MM.1S (cell line): ENCODE data around the gene FIBCD1.

ENCODE experiments used
- DNase-seq: peaks from one replicate; pipeline ENCODE4 v3.0.0-alpha.2; 2015
- H2AFZ ChIP-seq: fragments of 300-600 bp; sonication (generic); 2 replicates; pipeline ENCODE4 v1.6.0; 2016; ENCODE audit warnings: antibody characterized with exemption, low read length
- H3F3A ChIP-seq: fragments of 300-600 bp; sonication (generic); 2 replicates; pipeline ENCODE4 v1.6.1; 2016; ENCODE audit warnings: mild to moderate bottlenecking, antibody characterized with exemption, low read length, moderate library complexity, mixed read lengths; ENCODE audit not compliant: insufficient read depth
- H3K27ac ChIP-seq: fragments of 300-600 bp; sonication (generic); 2 replicates; pipeline ENCODE4 v1.5.1; 2016; ENCODE audit warnings: mild to moderate bottlenecking, low read length
- H3K27me3 ChIP-seq: fragments of 300-600 bp; sonication (generic); replicated peaks from 2 replicates; pipeline ENCODE4 v1.6.0; 2016; ENCODE audit warnings: low read length; ENCODE audit not compliant: insufficient read depth
- H3K36me3 ChIP-seq: fragments of 300-600 bp; sonication (generic); replicated peaks from 2 replicates; pipeline ENCODE4 v1.6.1; 2016; ENCODE audit warnings: mild to moderate bottlenecking, low read length, mixed read lengths; ENCODE audit not compliant: insufficient read depth
- H3K4me1 ChIP-seq: fragments of 300-600 bp; sonication (generic); 2 replicates; pipeline ENCODE4 v1.6.1; 2016; ENCODE audit warnings: low read length, mixed read lengths
- H3K4me2 ChIP-seq: fragments of 300-600 bp; sonication (generic); 2 replicates; pipeline ENCODE4 v1.6.0; 2016; ENCODE audit warnings: low read depth, low read length
- H3K4me3 ChIP-seq: fragments of 300-600 bp; sonication (generic); 2 replicates; pipeline ENCODE4 v1.5.1; 2016; ENCODE audit warnings: low read length, mixed read lengths
- H3K79me2 ChIP-seq: fragments of 300-600 bp; sonication (generic); 2 replicates; pipeline ENCODE4 v1.6.1; 2016; ENCODE audit warnings: mixed run types, low read length, mixed read lengths
- H3K9ac ChIP-seq: fragments of 300-600 bp; sonication (generic); 2 replicates; pipeline ENCODE4 v1.6.1; 2016; ENCODE audit warnings: low read length, mixed read lengths
- H3K9me2 ChIP-seq: fragments of 300-600 bp; sonication (generic); replicated peaks from 2 replicates; pipeline ENCODE4 v1.6.1; 2016; ENCODE audit warnings: mild to moderate bottlenecking, low read length, mixed read lengths; ENCODE audit not compliant: insufficient read depth
- H3K9me3 ChIP-seq: fragments of 300-600 bp; sonication (generic); replicated peaks from 2 replicates; pipeline ENCODE4 v1.6.1; 2016; ENCODE audit warnings: mild to moderate bottlenecking, low read length, mixed read lengths; ENCODE audit not compliant: insufficient read depth
- H4K20me1 ChIP-seq: fragments of 300-600 bp; sonication (generic); 2 replicates; pipeline ENCODE4 v1.6.1; 2016; ENCODE audit warnings: mild to moderate bottlenecking, low read length, moderate library complexity, mixed read lengths; ENCODE audit not compliant: insufficient read depth
- CTCF ChIP-seq: fragments of 300-600 bp; sonication (generic); IDR thresholded peaks from 2 replicates; pipeline ENCODE4 v1.5.1; 2016; ENCODE audit warnings: antibody characterized with exemption, low read length, mixed read lengths
- EZH2 ChIP-seq: fragments of 300-600 bp; sonication (generic); optimal IDR thresholded peaks from 2 replicates; pipeline ENCODE3; 2017; ENCODE audit warnings: low read depth, mild to moderate bottlenecking, antibody characterized with exemption, low read length, mixed read lengths
- EZH2phosphoT487 ChIP-seq: fragments of 300-600 bp; sonication (generic); IDR thresholded peaks from 2 replicates; pipeline ENCODE4 v1.6.1; 2018; ENCODE audit warnings: antibody characterized with exemption, low read length

The FIBCD1 gene

DNA sequence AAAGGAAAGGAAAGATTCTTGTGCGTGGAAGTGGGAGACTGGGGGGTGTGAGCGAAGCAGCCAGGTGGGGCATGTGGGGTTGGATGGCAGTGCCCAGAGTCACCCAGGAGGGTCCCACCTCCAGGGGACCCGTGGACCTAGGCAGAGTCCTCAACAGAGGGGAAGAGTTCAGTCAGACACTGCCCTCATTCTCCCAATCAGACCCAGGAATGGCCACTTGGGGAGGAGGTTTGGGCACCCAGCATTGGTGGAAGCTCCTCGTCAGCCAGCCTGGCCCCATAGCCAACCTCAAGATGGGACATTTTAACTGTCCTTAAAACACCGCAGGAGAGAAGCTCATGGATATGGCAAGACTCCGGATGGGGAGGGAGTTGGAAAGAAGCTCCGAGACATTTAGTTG is 48.0 kb upstream of the FIBCD1 start:
- TF ChIP-seq EZH2 (no peak), CTCF (no peak), EZH2phosphoT487 (no peak)
- H3K27me3 ChIP-seq = peaks cover 100% of the 10 kb centered on the region
- no peak overlapping the region for H3K9ac ChIP-seq
- no peaks in the 10 kb centered on the region for H3K36me3 ChIP-seq
- no peaks in the 10 kb centered on the region for H3F3A ChIP-seq
- H3K79me2 ChIP-seq = no peaks in the 10 kb centered on the region
- no peak for DNase-seq
- H3K9me3 ChIP-seq = no peaks in the 10 kb centered on the region
- H3K4me3 ChIP-seq = no peak overlapping the region
- H3K4me1 ChIP-seq = no peaks in the 10 kb centered on the region
- no peak overlapping the region for H3K4me2 ChIP-seq
- no peaks in the 10 kb centered on the region for H3K9me2 ChIP-seq
- H4K20me1 ChIP-seq = no peaks in the 10 kb centered on the region
- no peak overlapping the region for H2AFZ ChIP-seq
- no peak overlapping the region for H3K27ac ChIP-seq

- DNase-seq = no peak
- Histone ChIP-seq H2AFZ (no peak overlapping the region), H3K9ac (no peak overlapping the region), H3K27ac (no peak overlapping the region), H3K9me3 (no peaks in the 10 kb centered on the region), H3F3A (no peaks in the 10 kb centered on the region), H3K4me1 (no peaks in the 10 kb centered on the region), H3K9me2 (no peaks in the 10 kb centered on the region), H3K27me3 (peaks cover 100% of the 10 kb centered on the region), H3K4me2 (no peak overlapping the region), H3K4me3 (no peak overlapping the region), H4K20me1 (no peaks in the 10 kb centered on the region), H3K36me3 (no peaks in the 10 kb centered on the region), H3K79me2 (no peaks in the 10 kb centered on the region)
- no peak for TF ChIP-seq CTCF
Measured at GRCh38 chr9:130986356-130986965, 47.4 kb upstream of the FIBCD1 start.

GRCh38 chr9:130985606-130986162 is 46.6 kb upstream of the FIBCD1 start:
- Histone ChIP-seq H3K4me2 (no peak overlapping the region), H3K9ac (no peak overlapping the region), H3K27ac (no peak overlapping the region), H3K79me2 (no peaks in the 10 kb centered on the region), H3K4me3 (no peak overlapping the region), H3K4me1 (no peaks in the 10 kb centered on the region), H3F3A (no peaks in the 10 kb centered on the region), H3K9me2 (no peaks in the 10 kb centered on the region), H4K20me1 (no peaks in the 10 kb centered on the region), H3K9me3 (no peaks in the 10 kb centered on the region), H2AFZ (no peak overlapping the region), H3K36me3 (no peaks in the 10 kb centered on the region), H3K27me3 (peaks cover 100% of the 10 kb centered on the region)
- TF ChIP-seq CTCF (no peak), EZH2phosphoT487 (no peak)
- no peak for DNase-seq
